ENCODE measurements around the gene ATF4.

GRCh38 chr22:39527481-39527961, 7.2 kb downstream of the ATF4 start:
- no peak for TF ChIP-seq GATA2 (IDR thresholded peaks at IDR 0.05; ENCODE audit: low read depth, low read length)
- TF ChIP-seq GATA3 (IDR thresholded peaks at IDR 0.05; ENCODE audit: low read depth, low read length) = no peak

Data from SH-SY5Y (cell line).